ENCODE measurements around the gene GMPPB.
"Not testable (repeated sequence)": the region's sequence is repeated elsewhere in the genome, so short reads cannot be mapped to it uniquely, and the experiment has no call there.

- not testable (repeated sequence) for TF ChIP-seq CTCF (optimal IDR thresholded peaks at IDR 0.05 in 1 of 3, IDR thresholded peaks at IDR 0.05 in 1 of 3, conservative IDR thresholded peaks at IDR 0.05 in 1 of 3; ENCODE audit: extremely low read depth in 1 of 3, insufficient read depth in 2 of 3, low read length in 3 of 3); EZH2 (IDR thresholded peaks at IDR 0.05; ENCODE audit: low read length)
Measured at GRCh38 chr3:49687424-49687795, 36.3 kb downstream of the GMPPB start.

Measured in keratinocyte (primary cell).